Activated CD8-positive, alpha-beta memory T cell treated with anti-CD3 and anti-CD28 coated beads, Interleukin-2, amount 50 U/mL, for 24 hours (primary cell): Measurements from ENCODE around the gene COPRS.

Experiments
- DNase-seq: peaks from one replicate; pipeline ENCODE4 v3.0.0-alpha.2; 2020; ENCODE audit errors: extremely low read depth

The COPRS gene

GRCh38 chr17:31808521-31809050 lies 50.5 kb downstream of the COPRS start:
- DNase-seq, result no peak

- no peak for DNase-seq
Observed at GRCh38 chr17:31807846-31808245, 51.2 kb downstream of the COPRS start.

DNA sequence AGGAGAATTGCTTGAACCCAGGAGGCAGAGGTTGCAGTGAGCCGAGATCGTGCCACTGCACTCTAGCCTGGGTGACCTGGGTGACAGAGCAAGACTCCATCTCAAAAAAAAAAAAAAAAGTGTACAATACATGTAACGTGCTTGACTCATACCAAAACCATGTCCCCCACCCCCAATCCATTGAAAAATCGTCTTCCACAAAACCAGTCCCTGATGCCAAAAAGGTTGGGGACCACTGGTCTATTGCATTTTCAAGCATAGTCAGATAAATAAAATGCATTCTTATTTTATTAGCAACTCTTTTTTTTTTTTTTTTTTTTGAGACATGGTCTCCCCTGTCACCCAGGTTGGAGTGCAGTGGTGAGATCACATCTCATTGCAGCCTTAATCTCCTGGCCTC lies 52.1 kb downstream of the COPRS start:
- no peak for DNase-seq

DNA sequence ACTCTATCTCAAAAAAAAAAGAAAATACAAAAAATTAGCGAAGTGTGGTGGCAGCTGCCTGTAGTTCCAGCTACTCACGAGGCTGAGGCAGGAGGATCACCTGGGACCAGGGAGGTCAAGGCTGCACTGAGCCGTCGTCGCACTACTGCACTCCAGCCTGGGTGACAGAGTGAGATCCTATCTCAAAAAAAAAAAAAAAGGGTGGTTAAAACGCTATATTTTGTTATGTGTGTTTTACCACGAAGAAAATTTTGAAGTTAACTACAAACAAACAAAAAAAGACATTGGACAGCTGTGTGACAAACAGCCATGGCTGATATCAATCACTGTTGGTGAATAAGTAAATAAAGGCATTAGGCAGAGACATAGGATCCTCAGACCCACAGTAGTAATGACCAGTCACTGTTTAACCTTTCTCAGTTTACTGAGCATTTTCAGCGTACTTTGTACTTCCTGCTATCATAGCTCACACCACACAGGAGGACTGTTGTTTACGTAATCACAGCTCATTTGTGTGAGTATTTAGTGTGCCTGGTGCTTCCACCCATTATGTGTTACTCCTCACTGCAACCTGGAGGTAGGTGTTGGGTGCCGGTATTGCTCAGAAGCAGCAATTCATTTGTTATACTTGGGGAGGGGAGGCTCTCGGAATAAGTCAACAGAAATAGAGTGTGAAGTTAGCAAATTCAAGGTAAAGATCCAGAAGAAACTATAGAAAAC lies 55.4 kb downstream of the COPRS start:
- no peak for DNase-seq

GRCh38 chr17:31802502-31802901 lies 56.5 kb downstream of the COPRS start:
- no peak for DNase-seq
